ENCODE results near the gene MAN1A1. TPM values are rescaled to one million over a fixed set of nuclear protein-coding genes. Genes with fewer than 3 reads are reported as not detected.

Gene MAN1A1
- total RNA-seq, 2 donors from 2014 or later: 98.6 to 115 TPM

- DNase-seq (ENCODE audit: low spot score) (no peak), ATAC-seq (ENCODE audit: insufficient number of reproducible peaks, low FRiP score, low read depth) (no peak)
- H3K4me3 ChIP-seq: no peak overlapping the region
- no peaks in the 10 kb centered on the region for H3K4me1 ChIP-seq (ENCODE audit: control insufficient read depth in 1 of 2, low read depth in 2 of 2)
- H3K36me3 ChIP-seq: no peaks in the 10 kb centered on the region
- no peak overlapping the region for H3K27ac ChIP-seq
- no peaks in the 10 kb centered on the region for H3K27me3 ChIP-seq (replicated peaks; ENCODE audit: insufficient read depth)
- H3K9me3 ChIP-seq: no peaks in the 10 kb centered on the region
- TF ChIP-seq, protein P1, sequence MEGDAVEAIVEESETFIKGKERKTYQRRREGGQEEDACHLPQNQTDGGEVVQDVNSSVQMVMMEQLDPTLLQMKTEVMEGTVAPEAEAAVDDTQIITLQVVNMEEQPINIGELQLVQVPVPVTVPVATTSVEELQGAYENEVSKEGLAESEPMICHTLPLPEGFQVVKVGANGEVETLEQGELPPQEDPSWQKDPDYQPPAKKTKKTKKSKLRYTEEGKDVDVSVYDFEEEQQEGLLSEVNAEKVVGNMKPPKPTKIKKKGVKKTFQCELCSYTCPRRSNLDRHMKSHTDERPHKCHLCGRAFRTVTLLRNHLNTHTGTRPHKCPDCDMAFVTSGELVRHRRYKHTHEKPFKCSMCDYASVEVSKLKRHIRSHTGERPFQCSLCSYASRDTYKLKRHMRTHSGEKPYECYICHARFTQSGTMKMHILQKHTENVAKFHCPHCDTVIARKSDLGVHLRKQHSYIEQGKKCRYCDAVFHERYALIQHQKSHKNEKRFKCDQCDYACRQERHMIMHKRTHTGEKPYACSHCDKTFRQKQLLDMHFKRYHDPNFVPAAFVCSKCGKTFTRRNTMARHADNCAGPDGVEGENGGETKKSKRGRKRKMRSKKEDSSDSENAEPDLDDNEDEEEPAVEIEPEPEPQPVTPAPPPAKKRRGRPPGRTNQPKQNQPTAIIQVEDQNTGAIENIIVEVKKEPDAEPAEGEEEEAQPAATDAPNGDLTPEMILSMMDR (IDR thresholded peaks at IDR 0.05): no peak
These were observed 116.1 kb downstream of the MAN1A1 start for GRCh38 chr6:119233312-119233984.

GRCh38 chr6:119231394-119231793, 118.2 kb downstream of the MAN1A1 start:
- Histone ChIP-seq H3K27ac (no peak overlapping the region), H3K27me3 (replicated peaks; ENCODE audit: insufficient read depth) (no peaks in the 10 kb centered on the region), H3K4me1 (ENCODE audit: control insufficient read depth in 1 of 2, low read depth in 2 of 2) (no peaks in the 10 kb centered on the region), H3K9me3 (no peaks in the 10 kb centered on the region), H3K4me3 (no peak overlapping the region), H3K36me3 (no peaks in the 10 kb centered on the region)
- TF ChIP-seq, protein P1 (IDR thresholded peaks at IDR 0.05): no peak
- DNase-seq (ENCODE audit: low spot score): no peak
- no peak for ATAC-seq (ENCODE audit: insufficient number of reproducible peaks, low FRiP score, low read depth)

DNA sequence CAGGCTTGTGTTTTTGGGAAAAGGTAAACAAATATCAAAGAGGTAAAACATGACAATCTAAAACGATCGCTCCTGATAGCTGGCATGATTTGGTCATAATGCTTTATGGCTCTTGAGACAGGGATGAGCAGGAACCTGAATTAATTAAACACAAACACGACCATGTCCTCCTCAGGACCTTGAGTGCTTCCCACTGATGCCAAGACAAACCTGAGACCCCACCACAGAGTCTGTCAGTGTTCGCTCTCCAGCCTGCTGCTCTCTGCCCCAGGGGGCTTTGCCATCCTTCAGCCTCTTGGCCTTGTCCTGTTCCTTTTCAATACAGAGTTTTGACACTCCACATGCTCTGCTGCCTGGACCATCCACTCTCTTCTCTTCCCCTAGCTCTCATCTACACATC, 119.4 kb downstream of the MAN1A1 start:
- TF ChIP-seq, protein P1 (IDR thresholded peaks at IDR 0.05): no peak
- Histone ChIP-seq H3K27me3 (replicated peaks; ENCODE audit: insufficient read depth) (no peaks in the 10 kb centered on the region), H3K9me3 (no peaks in the 10 kb centered on the region), H3K4me1 (ENCODE audit: control insufficient read depth in 1 of 2, low read depth in 2 of 2) (no peaks in the 10 kb centered on the region), H3K27ac (no peak overlapping the region), H3K36me3 (no peaks in the 10 kb centered on the region), H3K4me3 (no peak overlapping the region)
- no peak for DNase-seq (ENCODE audit: low spot score)
- ATAC-seq (ENCODE audit: insufficient number of reproducible peaks, low FRiP score, low read depth): no peak

- Histone ChIP-seq H3K27ac (no peak overlapping the region), H3K4me1 (ENCODE audit: control insufficient read depth in 1 of 2, low read depth in 2 of 2) (no peaks in the 10 kb centered on the region), H3K36me3 (no peaks in the 10 kb centered on the region), H3K4me3 (no peak overlapping the region), H3K27me3 (replicated peaks; ENCODE audit: insufficient read depth) (no peaks in the 10 kb centered on the region), H3K9me3 (no peaks in the 10 kb centered on the region)
- TF ChIP-seq, protein P1 (IDR thresholded peaks at IDR 0.05): no peak
- DNase-seq (ENCODE audit: low spot score) (no peak), ATAC-seq (ENCODE audit: insufficient number of reproducible peaks, low FRiP score, low read depth) (no peak)
These were observed 122.2 kb downstream of the MAN1A1 start for GRCh38 chr6:119227377-119227776.

GRCh38 chr6:119226089-119226488, 123.5 kb downstream of the MAN1A1 start:
- Histone ChIP-seq H3K4me1 (ENCODE audit: control insufficient read depth in 1 of 2, low read depth in 2 of 2) (no peaks in the 10 kb centered on the region), H3K36me3 (no peaks in the 10 kb centered on the region), H3K9me3 (no peaks in the 10 kb centered on the region), H3K27me3 (replicated peaks; ENCODE audit: insufficient read depth) (no peaks in the 10 kb centered on the region), H3K27ac (no peak overlapping the region), H3K4me3 (no peak overlapping the region)
- ATAC-seq (ENCODE audit: insufficient number of reproducible peaks, low FRiP score, low read depth): no peak
- DNase-seq (ENCODE audit: low spot score): no peak
- TF ChIP-seq, protein P1 (IDR thresholded peaks at IDR 0.05): no peak
